ENCODE results near the gene TBC1D22A. TPM values are rescaled to one million over a fixed set of nuclear protein-coding genes. Genes with fewer than 3 reads are reported as not detected.

The TBC1D22A gene
- total and polyA plus RNA-seq, 11 donors: 9.4 to 30.7 (median 18.6) TPM

- 50 to 66% (median 56%) methylated on average over 12 of the region's 12 CpGs for WGBS, 4 donors
- Histone ChIP-seq H3K9me3 (no peaks in the 10 kb centered on the region), H3K27me3 (no peaks in the 10 kb centered on the region), H3K27ac (peak overlapping the region in 7 of 12 donors; percentile 14 to 70 (median 36)), H3K36me3 (peaks cover 0 to 53% (median 24%) of the 10 kb centered on the region in 9 donors), H3K4me3 (no peak overlapping the region), H3K4me1 (peaks cover 0 to 22% (median 13%) of the 10 kb centered on the region in 12 donors)
- no peak for TF ChIP-seq POLR2A (IDR thresholded peaks at IDR 0.05)
- TF ChIP-seq CTCF (IDR thresholded peaks at IDR 0.05): no peak
- DNase-seq (peak in 2 of 5 donors; percentile 44 to 56), ATAC-seq (peak; percentile 87 to 96 (median 94))
- intact Hi-C loops (cut with DNase I): no loop called here
These were observed 131.7 kb downstream of the TBC1D22A start for GRCh38 chr22:46894081-46894671.

GRCh38 chr22:46894851-46895640, 132.6 kb downstream of the TBC1D22A start:
- whole genome bisulfite sequencing, 4 donors: 97 to 99% (median 97%) methylated on average over 15 of the region's 15 CpGs
- Histone ChIP-seq H3K4me1 (peaks cover 0 to 22% (median 13%) of the 10 kb centered on the region in 12 donors), H3K9me3 (no peaks in the 10 kb centered on the region), H3K27ac (peak overlapping the region in 7 of 12 donors; percentile 14 to 70 (median 36)), H3K36me3 (peaks cover 0 to 53% (median 24%) of the 10 kb centered on the region in 9 donors), H3K27me3 (no peaks in the 10 kb centered on the region), H3K4me3 (no peak overlapping the region)
- DNase-seq: no peak
- no peak for TF ChIP-seq CTCF (IDR thresholded peaks at IDR 0.05)
- TF ChIP-seq POLR2A (IDR thresholded peaks at IDR 0.05): no peak
- peak in 1 of 4 donors; percentile 4 for ATAC-seq
- intact Hi-C loops (cut with DNase I): no loop called here

- no peaks in the 10 kb centered on the region for H3K27me3 ChIP-seq
- peak in 1 of 4 donors; percentile 43 for ATAC-seq
- H3K36me3 ChIP-seq: peaks cover 0 to 49% (median 24%) of the 10 kb centered on the region in 9 donors
- no peak overlapping the region for H3K4me3 ChIP-seq
- 57 to 73% (median 66%) methylated on average over 11 of the region's 11 CpGs for WGBS, 4 donors
- no peak overlapping the region for H3K27ac ChIP-seq
- TF ChIP-seq CTCF (IDR thresholded peaks at IDR 0.05) (no peak), POLR2A (IDR thresholded peaks at IDR 0.05) (no peak)
- intact Hi-C loops (cut with DNase I): no loop called here
- no peak for DNase-seq
- H3K4me1 ChIP-seq: peaks cover 0 to 22% (median 13%) of the 10 kb centered on the region in 12 donors
- H3K9me3 ChIP-seq: no peaks in the 10 kb centered on the region
These were observed 133.3 kb downstream of the TBC1D22A start for GRCh38 chr22:46895753-46896152.

- Histone ChIP-seq H3K36me3 (peaks cover 0 to 46% (median 22%) of the 10 kb centered on the region in 9 donors), H3K27me3 (no peaks in the 10 kb centered on the region), H3K4me3 (no peak overlapping the region), H3K9me3 (no peaks in the 10 kb centered on the region), H3K27ac (no peak overlapping the region), H3K4me1 (peaks cover 0 to 22% (median 13%) of the 10 kb centered on the region in 12 donors)
- TF ChIP-seq CTCF (IDR thresholded peaks at IDR 0.05) (no peak), POLR2A (IDR thresholded peaks at IDR 0.05) (no peak)
- intact Hi-C loops (cut with DNase I): no loop called here
- no peak for ATAC-seq
- 81 to 89% (median 81%) methylated on average over 4 of the region's 4 CpGs for WGBS, 4 donors
- DNase-seq: no peak
These were observed 133.7 kb downstream of the TBC1D22A start for GRCh38 chr22:46896166-46896565.

All from heart left ventricle (tissue), 16 donors.